GM19468 (cell line): ENCODE data around the gene POLE4.

Source experiments
- ATAC-seq: cut with Tn5 transposase; IDR thresholded peaks from one replicate; pipeline ENCODE4 v1.9.1; 2021; ENCODE audit warnings: mild to moderate bottlenecking, moderate library complexity, moderate number of reproducible peaks; ENCODE audit not compliant: unreplicated experiment; ENCODE audit errors: extremely low read depth

Gene POLE4

DNA sequence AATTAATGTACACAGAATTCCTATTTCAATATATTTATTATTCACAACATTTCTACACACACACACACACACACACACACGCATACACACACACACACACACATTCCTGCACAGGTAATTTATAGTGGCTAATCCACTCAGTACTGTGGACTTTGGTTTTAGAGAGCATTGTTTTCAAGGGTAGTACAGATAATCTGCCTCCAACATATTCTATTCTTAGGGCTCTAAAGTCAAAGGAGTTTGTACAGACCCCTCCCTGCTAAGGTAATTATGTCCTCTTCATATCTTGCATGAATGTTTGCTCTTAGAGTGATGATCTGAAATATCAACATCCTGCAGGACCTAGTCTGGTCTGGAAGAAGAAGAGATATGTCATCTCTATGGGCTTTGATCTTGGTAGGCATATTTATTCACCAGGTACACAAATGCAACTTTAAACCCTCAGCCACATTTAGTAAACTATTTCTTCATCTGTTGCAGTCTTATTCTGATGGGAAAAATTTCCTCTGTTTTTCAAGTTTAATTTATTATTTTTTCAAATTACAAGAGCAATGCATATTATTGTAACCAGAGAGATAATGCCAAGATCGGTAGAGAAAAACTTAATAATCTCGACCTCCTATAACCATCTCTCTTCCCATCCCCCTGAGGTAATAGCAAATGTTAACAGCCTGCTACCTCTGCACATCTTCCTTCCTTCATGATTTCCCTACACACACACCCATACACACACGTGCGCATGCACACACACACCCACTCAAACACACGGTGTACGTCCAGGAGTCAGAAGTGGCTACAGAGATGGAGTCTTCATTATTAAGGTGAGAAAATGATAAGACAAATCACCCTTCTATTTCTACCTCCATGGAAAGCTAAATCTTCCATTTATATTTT lies 18.3 kb upstream of the POLE4 start:
- no peak for ATAC-seq

- ATAC-seq, result no peak
These were observed 17.2 kb upstream of the POLE4 start for GRCh38 chr2:74941284-74941683.

DNA sequence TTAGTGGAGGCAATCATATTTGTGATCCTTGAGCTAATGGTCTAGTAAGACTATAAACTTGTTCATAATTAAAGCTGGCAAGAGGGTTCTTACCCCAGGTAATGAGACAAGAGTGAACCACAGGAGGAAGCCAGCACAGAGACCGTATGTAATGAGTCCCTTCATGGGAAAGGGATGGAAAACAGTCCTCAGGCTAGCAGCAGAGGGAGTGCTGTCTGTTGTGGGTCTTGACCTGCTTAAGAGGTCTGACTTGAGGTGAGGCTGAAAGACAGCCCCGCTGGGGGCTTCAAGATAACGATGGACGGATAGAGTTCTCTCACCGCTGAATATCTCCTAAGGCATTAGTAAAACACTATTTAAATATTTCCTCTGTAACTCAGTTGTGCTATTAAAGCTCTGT lies 16.2 kb upstream of the POLE4 start:
- ATAC-seq, result no peak

DNA sequence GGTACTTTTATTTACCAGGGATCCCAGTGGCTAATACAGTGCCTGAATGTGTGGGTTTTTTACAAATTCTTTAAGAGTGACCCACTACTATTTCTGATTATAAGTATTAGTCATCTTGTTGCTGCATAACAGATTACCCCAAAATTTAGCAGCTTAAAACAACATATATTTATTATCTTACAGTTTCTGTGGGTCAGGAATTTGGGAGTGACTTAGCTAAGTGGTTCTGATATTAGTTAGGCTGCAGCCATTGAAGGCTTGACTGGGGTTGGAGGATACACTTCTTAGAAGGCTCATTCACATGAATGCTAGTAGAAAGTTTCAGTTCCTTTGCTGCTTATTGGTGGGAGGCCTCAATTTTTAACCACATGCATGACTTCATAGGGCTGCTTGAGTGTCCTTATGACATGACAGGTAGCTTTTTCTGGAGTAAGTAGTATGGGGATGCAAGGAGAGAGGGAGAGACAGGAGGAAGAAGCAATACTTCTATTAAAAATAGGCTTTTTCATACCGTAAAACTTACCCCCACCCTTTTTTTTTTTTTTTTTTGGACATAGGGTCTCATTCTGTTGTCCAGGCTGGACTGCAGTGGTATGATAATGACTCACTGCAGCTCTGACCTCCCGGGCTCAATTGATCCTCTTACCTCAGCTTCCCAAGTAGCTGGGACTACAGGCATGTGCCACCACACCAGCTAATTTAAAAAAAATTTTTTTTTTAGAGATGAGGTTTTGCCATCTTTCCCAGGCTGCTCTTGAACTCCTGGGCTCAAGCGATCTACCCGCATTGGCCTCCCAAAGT lies 13.3 kb upstream of the POLE4 start:
- peak; percentile 96 for ATAC-seq

DNA sequence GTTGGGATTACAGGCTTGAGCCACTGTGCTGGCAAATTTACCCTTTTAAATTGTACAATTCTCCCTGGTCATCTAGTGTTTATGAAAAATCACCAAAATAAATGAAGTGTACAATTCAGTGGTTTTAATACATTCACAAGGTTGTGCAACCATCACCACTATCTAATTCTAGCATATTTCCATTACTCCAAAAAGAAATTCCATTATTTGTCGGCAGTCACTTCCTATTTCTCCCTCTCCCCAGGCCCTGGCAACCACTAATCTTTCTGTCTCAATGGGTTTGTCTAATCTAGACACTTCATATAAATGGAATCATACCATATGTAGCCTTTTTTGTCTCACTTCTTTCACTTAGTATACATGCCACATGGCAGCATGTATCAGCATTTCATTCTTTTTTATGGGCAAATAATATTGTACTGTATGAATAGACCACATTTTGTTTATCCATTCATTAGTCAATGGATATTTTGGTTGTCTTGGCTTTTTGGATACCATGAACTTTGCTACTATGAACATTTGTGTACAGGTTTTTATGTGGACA lies 12.6 kb upstream of the POLE4 start:
- no peak for ATAC-seq

- no peak for ATAC-seq
These were observed 10.7 kb upstream of the POLE4 start for GRCh38 chr2:74947703-74948102.

- ATAC-seq, result no peak
These were observed 9.7 kb upstream of the POLE4 start for GRCh38 chr2:74948779-74949178.

- no peak for ATAC-seq
These were observed 7.2 kb upstream of the POLE4 start for GRCh38 chr2:74951211-74951754.

DNA sequence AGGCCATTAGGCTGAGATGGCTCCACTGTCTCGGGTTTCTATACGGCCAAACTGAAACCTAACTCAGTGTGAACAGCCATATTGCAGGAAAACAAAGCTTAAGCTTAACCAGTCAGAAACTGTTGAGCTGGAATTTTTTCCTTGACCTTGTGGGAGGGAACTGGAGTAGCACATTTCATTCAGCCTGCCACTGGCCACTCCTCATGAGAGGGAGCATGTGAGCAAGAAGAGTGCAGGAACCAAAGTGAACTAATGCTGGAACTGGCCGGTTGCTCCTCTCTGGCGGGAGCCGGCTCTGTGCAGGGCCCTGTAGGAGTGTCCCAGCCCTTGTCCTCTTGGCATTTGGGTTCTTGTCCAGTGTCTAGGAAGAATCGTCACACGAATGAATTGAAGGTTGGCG lies 5.9 kb upstream of the POLE4 start:
- ATAC-seq, result no peak

DNA sequence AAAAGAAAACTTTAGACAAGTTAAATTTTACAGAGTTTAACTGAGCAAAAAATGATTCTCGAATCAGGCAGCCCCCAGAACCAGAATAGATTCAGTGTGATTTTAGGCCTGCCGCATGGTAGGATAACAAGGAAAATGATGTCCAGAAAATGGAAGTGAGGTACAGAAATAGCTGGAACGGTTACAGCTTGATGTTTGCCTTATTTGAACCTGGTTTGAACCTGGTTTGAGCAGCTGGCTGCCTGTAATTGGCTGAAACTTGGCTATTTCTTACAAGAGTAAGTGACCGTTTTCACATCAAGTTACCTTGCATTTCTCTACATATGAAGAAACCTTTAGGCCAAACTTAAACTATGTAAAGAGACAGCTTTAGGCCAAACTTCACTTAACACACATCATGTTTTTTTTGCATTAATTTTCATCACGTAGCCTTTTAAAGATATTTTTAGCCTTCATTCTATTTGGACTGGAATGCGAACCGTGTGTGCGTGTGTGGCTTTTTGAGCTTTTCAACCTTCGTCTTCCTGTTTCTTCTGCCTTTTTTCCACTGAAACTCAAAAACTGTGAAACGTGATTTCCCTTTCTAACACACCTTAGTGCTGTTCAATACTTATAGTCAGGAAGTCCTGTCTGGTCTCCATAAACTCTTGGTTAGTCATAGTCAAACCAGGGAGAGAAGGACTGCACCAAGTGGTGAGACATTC lies 4.5 kb upstream of the POLE4 start:
- no peak for ATAC-seq

DNA sequence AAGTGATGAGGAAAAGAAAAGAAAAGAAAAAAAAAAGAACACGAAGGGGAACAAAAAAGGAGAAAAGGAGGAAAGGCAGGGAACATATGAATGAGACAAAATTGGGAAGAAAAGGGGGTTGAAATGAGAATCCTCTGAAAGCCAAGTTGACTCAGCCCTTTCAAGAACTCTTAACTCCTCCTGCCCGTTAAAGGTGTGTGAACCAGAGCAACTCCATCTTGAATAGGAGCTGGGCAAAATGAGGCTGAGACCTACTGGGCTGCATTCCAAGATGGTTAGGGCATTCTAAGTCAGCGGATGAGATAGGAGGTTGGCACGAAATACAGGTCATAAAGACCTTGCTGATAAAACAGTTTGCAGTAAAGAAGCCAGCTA lies 4.0 kb upstream of the POLE4 start:
- no peak for ATAC-seq

DNA sequence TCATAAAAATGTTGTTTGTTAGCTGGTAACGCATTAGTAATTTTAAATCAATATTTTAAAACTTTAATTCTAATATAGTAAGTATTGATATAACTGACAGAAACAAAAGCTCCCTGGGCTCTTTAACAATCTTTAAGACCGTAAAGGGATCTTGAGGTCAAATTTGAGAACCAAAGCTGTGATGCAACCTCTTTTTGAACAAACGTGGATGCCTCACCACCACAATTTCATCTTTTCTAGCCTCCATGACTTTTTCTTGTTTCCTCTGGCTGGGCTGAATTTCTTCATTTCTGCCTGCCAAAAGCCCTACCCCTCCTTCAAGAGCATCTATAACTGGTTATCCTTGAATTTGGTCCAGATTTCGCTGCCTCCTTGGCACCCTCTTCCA lies 563 bp upstream of the POLE4 start:
- no peak for ATAC-seq

- no peak for ATAC-seq
These were observed 786 bp downstream of the POLE4 start for GRCh38 chr2:74959106-74959751.

- no peak for ATAC-seq
These were observed 8.4 kb downstream of the POLE4 start for GRCh38 chr2:74966887-74967286.

- ATAC-seq, result no peak
These were observed 16.6 kb downstream of the POLE4 start for GRCh38 chr2:74975016-74975415.

DNA sequence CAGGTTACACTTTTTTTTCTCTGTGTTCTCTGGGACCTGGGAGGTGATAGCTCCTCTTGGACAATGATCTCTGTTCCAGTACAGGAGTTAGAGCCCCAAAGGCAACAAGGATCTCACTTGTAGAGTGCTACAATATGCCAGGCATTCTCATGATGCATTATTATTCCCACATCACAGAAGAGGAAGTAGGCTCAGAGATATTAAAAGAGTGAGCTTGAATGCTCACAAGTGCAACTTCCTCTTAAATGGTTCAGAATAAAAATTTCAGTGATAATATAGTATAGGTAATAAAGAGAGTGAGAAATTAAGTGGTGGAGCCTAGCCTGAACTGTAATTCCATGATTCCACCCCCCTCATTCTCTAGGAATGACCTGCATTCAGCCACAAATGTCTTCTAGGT lies 21.4 kb downstream of the POLE4 start:
- ATAC-seq, result no peak

- no peak for ATAC-seq
These were observed 24.1 kb downstream of the POLE4 start for GRCh38 chr2:74982577-74982976.

- ATAC-seq, result no peak
These were observed 25.4 kb downstream of the POLE4 start for GRCh38 chr2:74983631-74984392.

- no peak for ATAC-seq
These were observed 26.6 kb downstream of the POLE4 start for GRCh38 chr2:74984947-74985637.
